GM06990 (cell line): ENCODE measurements around the gene ZNF211.

ENCODE experiments used
- DNase-seq: peaks from one replicate; pipeline ENCODE4 v3.0.0-alpha.2; 2011; ENCODE audit not compliant: insufficient read length; ENCODE audit errors: extremely low read depth
- H3K27me3 ChIP-seq: replicated peaks from 2 replicates; pipeline ENCODE4 v1.6.0; 2011; ENCODE audit warnings: low read length; ENCODE audit not compliant: control insufficient read depth, insufficient read depth
- H3K36me3 ChIP-seq: 2 replicates; pipeline ENCODE4 v1.5.1; 2011; ENCODE audit warnings: low read length; ENCODE audit not compliant: control insufficient read depth, insufficient read depth
- H3K4me3 ChIP-seq: replicated peaks from 2 replicates; pipeline ENCODE4 v1.5.1; 2011; ENCODE audit warnings: low read depth, mild to moderate bottlenecking, control low read depth, low read length
- CTCF ChIP-seq: IDR thresholded peaks from 2 replicates; pipeline ENCODE4 v1.5.1; 2011; ENCODE audit warnings: low read length, control low read depth, mild to moderate bottlenecking, inconsistent platforms; ENCODE audit not compliant: insufficient read depth, poor library complexity, severe bottlenecking

The ZNF211 gene

GRCh38 chr19:57664269-57665127 is 31.5 kb downstream of the ZNF211 start:
- no peak for DNase-seq
- no peaks in the 10 kb centered on the region for H3K36me3 ChIP-seq
- TF ChIP-seq CTCF, result no peak
- H3K27me3 ChIP-seq, result no peaks in the 10 kb centered on the region
- H3K4me3 ChIP-seq, result peak overlapping the region; percentile 46

- Histone ChIP-seq H3K4me3 (no peak overlapping the region), H3K36me3 (no peaks in the 10 kb centered on the region), H3K27me3 (no peaks in the 10 kb centered on the region)
- no peak for TF ChIP-seq CTCF
- no peak for DNase-seq
These were observed 32.4 kb downstream of the ZNF211 start for GRCh38 chr19:57665261-57665806.

- H3K4me3 ChIP-seq, result no peak overlapping the region
- H3K27me3 ChIP-seq, result no peaks in the 10 kb centered on the region
- DNase-seq, result no peak
- no peak for TF ChIP-seq CTCF
- H3K36me3 ChIP-seq, result no peaks in the 10 kb centered on the region
These were observed 34.3 kb downstream of the ZNF211 start for GRCh38 chr19:57667228-57667627.

- H3K27me3 ChIP-seq, result no peaks in the 10 kb centered on the region
- no peak for TF ChIP-seq CTCF
- no peaks in the 10 kb centered on the region for H3K36me3 ChIP-seq
- no peak for DNase-seq
- H3K4me3 ChIP-seq, result no peak within 1 kb of the TSS
These were observed 35.7 kb downstream of the ZNF211 start, which contains the start of gene ZSCAN4 for GRCh38 chr19:57668635-57669034. Gene ZSCAN4, plus strand, starts transcription at chr19:57668935. Its CDS starts 7,211 bp downstream, at chr19:57676146.

GRCh38 chr19:57671124-57671895 is 38.3 kb downstream of the ZNF211 start:
- Histone ChIP-seq H3K27me3 (no peaks in the 10 kb centered on the region), H3K36me3 (no peaks in the 10 kb centered on the region), H3K4me3 (no peak overlapping the region)
- no peak for TF ChIP-seq CTCF
- no peak for DNase-seq
